ENCODE measurements around the gene CLASP1.

DNA sequence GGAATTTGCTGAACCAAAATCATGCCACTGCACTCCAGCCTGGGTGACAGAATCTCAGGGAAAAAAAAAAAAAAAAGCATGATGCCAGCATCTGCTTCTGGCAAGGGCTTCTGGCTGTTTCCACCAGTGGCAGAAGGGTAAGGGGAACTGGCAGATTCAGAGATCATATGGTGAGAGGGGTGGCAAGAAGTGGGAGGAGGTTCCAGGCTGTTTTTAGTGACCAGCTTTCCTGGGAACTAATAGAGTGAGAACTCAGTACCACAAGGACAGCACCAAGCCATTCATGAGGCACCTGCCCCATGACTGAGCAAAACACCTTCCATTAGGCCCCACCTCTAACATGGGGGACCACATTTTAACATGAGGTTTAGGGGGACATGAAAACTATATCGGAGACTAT lies 18.4 kb upstream of the CLASP1 start:
- TF ChIP-seq ZNF274 (IDR thresholded peaks at IDR 0.05; ENCODE audit: borderline replicate concordance, extremely low read depth, low read length) (no peak), SIN3A (conservative IDR thresholded peaks at IDR 0.05 in 1 of 2, IDR thresholded peaks at IDR 0.05 in 1 of 2; ENCODE audit: low read depth in 1 of 2, low read length in 2 of 2) (no peak), GABPA (IDR thresholded peaks at IDR 0.05; ENCODE audit: borderline replicate concordance, insufficient read depth, low read length) (no peak), CBX5 (IDR thresholded peaks at IDR 0.05; ENCODE audit: low read depth, low read length) (no peak), SIRT6 (IDR thresholded peaks at IDR 0.05; ENCODE audit: low read length) (no peak), TEAD4 (IDR thresholded peaks at IDR 0.05; ENCODE audit: low read depth, low read length) (no peak), POLR2AphosphoS5 (IDR thresholded peaks at IDR 0.05; ENCODE audit: low read depth, low read length) (no peak), RXRA (IDR thresholded peaks at IDR 0.05; ENCODE audit: insufficient read depth, low read depth, low read length) (no peak)
- TF ChIP-seq, protein P1, sequence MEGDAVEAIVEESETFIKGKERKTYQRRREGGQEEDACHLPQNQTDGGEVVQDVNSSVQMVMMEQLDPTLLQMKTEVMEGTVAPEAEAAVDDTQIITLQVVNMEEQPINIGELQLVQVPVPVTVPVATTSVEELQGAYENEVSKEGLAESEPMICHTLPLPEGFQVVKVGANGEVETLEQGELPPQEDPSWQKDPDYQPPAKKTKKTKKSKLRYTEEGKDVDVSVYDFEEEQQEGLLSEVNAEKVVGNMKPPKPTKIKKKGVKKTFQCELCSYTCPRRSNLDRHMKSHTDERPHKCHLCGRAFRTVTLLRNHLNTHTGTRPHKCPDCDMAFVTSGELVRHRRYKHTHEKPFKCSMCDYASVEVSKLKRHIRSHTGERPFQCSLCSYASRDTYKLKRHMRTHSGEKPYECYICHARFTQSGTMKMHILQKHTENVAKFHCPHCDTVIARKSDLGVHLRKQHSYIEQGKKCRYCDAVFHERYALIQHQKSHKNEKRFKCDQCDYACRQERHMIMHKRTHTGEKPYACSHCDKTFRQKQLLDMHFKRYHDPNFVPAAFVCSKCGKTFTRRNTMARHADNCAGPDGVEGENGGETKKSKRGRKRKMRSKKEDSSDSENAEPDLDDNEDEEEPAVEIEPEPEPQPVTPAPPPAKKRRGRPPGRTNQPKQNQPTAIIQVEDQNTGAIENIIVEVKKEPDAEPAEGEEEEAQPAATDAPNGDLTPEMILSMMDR (IDR thresholded peaks at IDR 0.05; ENCODE audit: control extremely low read depth in 1 of 3, insufficient read depth in 1 of 3, low read depth in 1 of 3, low read length in 3 of 3), result no peak
- TF ChIP-seq, protein P2, sequence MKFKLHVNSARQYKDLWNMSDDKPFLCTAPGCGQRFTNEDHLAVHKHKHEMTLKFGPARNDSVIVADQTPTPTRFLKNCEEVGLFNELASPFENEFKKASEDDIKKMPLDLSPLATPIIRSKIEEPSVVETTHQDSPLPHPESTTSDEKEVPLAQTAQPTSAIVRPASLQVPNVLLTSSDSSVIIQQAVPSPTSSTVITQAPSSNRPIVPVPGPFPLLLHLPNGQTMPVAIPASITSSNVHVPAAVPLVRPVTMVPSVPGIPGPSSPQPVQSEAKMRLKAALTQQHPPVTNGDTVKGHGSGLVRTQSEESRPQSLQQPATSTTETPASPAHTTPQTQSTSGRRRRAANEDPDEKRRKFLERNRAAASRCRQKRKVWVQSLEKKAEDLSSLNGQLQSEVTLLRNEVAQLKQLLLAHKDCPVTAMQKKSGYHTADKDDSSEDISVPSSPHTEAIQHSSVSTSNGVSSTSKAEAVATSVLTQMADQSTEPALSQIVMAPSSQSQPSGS (IDR thresholded peaks at IDR 0.05; ENCODE audit: low read length), result no peak

Measured in H1 (cell line).